Ureter (tissue), 1 donor: ENCODE results near the gene RAPGEF1. TPM values are rescaled to one million over a fixed set of nuclear protein-coding genes. Genes with fewer than 3 reads are reported as not detected.
A peak's percentile ranks its signal among the peaks of the same experiment; 100 is the strongest.
"Not testable (repeated sequence)": the region's sequence is repeated elsewhere in the genome, so short reads cannot be mapped to it uniquely, and the experiment has no call there.

Experiments
- DNase-seq: peaks from one replicate; pipeline ENCODE4 v3.0.0-alpha.2; 2020; ENCODE audit warnings: low spot score
- total RNA-seq: library from RNA; stranded (reverse); gene quantifications from one replicate; pipeline ENCODE4 v1.2.4, GENCODE V29; 2023
- donor health status: DM: yes; HTN: yes; CAD: no.

The RAPGEF1 gene
- total RNA-seq, 1 donor from 2014 or later, result 64.9 TPM

GRCh38 chr9:131728546-131728910 is 11.3 kb downstream of the RAPGEF1 start:
- DNase-seq, result no peak

- no peak for DNase-seq
These were observed 11.9 kb downstream of the RAPGEF1 start for GRCh38 chr9:131727795-131728545.

DNA sequence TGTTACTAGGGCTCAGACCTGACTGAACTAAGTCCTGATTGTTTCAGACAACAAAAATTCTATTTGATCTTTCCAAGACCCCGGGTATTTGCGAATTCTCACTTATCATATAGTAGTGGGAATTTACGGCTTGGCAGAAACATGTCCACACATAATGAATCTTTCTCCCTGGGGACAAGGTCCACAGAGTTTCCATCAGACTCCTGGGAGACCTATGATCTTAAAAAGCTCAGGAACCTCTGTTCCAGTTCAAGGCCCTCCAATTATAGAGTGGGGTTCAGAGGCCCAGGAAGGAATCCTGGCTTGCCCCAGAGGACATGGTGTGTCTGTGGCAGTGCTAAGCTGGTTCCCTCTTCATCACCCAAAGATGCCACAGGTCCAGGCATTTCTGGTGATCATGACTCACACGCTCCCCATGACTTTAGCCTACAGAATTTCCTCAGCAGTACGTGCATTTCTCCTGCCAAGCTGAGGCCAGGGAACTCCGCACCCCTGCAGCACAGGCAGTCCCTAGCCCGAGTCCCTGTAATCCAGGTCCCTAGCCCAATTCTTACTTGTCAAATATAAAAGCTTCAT is 12.6 kb downstream of the RAPGEF1 start:
- no peak for DNase-seq

- DNase-seq, result no peak
These were observed 15.2 kb downstream of the RAPGEF1 start for GRCh38 chr9:131724683-131725082.

GRCh38 chr9:131723632-131724031 is 16.2 kb downstream of the RAPGEF1 start:
- no peak for DNase-seq

DNA sequence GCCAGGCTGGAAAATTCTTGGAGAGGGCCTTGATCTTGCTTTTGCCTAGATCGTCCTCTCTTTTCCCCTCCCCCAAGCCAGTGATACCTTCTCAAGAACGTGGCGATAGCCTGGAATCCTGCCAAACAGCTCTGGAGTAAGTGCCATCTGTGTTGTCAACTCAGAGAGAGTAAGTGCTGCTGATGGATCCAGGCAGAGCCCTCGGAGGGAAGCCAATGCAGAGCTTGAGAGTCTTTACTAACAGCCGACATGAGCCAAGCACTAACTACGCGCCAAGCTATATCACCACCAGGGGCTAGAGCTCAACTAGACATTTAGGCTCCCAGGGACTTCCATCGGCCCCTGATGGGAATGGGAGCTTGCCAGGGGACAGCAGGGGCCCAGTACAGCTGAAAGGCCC is 17.6 kb downstream of the RAPGEF1 start:
- DNase-seq, result no peak

GRCh38 chr9:131721076-131721475 is 18.8 kb downstream of the RAPGEF1 start:
- no peak for DNase-seq

- DNase-seq, result no peak
These were observed 19.5 kb downstream of the RAPGEF1 start for GRCh38 chr9:131720330-131720729.

DNA sequence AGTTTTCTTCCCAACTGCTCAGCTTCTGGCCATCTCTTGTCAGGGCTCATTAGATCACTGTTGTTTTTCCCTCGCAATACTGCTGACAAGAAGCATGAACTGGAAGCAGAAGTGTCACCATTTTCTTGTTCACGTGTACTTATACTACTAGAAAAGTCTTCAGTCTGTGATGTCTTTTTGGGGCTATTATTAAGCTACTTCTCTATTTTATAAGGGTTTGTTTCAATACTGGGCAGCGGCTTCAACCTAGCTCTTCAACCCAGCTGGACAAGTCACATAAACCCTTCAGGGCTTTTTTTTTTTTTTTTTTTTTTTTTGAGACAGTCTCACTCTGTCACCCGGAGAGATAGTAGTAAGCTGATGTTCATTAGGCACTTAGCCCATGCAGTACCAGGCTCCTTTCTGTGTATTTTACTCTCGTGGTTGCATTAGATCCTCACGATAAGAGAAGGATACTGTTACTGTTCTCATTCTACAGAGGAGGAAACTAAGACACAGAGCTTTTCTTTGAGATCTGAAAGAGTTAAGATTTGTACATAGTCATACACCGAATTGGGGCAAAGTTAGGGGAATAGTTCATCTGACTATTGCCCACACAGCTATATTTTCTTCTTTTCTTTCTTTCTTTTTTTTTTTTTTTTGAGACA is 20.5 kb downstream of the RAPGEF1 start:
- DNase-seq, result no peak

DNA sequence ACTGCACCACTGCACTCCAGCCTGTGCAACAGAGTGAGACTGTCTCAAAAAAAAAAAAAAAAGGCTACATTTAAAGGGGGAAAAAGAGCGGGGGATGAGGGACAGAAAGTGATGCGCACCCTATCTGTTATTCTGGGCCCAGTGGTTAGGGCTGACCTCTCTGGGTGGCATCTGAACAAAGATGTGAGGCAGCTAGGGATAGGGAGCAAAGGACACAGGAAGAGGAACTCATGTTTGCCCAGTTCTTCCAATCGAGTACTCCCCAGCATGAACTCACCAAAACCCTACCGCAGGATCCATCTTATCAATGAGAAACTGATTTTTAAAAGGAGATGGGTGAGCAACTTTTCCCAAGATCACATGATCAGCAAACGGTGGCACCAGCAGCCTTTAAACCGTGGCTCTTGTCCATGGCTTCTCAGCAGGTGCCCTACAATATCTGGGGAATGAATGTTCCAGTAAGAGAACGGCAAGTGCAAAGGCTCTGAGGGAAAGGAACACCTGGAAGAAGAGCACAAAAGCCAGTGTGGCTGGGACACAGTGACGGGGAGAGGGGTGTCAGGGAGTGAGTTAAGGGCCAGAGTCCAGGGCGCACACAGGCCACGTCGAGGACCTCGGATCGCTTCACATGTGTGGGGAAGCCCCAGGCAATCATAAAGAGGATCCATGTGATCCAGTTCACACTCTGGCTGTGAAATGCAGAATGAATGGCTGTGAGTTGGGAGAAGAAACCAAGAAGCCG is 22.0 kb downstream of the RAPGEF1 start:
- DNase-seq, result no peak

GRCh38 chr9:131715906-131716305 is 24.0 kb downstream of the RAPGEF1 start:
- DNase-seq, result no peak

DNA sequence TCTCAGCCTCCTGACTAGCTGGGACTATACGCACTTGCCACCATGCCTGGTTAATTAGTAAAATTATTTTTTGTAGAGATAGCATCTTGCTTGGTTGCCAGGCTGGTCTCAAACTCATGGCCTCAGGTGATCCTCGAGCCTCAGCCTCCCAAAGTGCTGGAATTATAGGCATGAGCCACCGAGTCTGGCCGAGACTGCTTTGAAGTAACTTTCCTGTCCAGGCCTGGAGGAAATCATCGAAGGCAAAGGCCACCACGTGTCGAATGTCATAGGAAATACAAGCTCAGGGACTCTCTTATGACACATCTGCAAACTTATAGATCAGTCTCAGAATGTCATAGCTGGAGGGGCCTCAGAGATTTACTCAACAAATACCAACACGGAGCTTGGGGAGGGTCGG is 25.1 kb downstream of the RAPGEF1 start:
- no peak for DNase-seq

- DNase-seq, result peak; percentile 73
These were observed 25.7 kb downstream of the RAPGEF1 start for GRCh38 chr9:131714161-131714646.

GRCh38 chr9:131713016-131713415 is 26.9 kb downstream of the RAPGEF1 start:
- DNase-seq, result no peak

DNA sequence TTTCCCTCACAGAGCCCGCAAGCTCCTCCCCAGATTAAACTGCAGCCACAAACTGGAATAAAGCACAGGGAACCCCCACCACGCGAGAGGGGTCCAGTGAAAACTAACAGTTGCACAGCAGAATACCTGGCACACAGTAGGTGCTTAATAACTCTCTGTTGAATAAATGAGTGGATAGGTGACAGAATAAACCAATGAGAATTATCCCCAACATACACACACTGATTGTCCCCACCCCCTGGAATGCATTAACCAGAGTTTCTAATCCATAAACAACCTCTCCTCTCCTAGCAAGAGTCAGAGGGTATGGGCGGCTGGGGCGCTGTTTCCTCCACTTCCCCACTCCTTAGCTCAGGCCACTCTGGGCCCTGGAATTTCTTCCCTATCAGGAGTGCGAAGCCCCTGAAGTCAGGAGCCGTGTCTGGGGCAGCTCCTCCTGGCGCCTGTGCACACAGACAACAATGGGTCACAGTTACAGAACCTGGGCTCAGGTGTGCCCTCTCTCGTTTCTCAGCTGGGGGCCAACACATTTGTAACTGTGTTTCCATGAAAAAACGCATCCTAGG is 27.6 kb downstream of the RAPGEF1 start:
- DNase-seq, result no peak

- no peak for DNase-seq
These were observed 30.0 kb downstream of the RAPGEF1 start for GRCh38 chr9:131709771-131710431.

- DNase-seq, result not testable (repeated sequence)
These were observed 30.7 kb downstream of the RAPGEF1 start for GRCh38 chr9:131709010-131709770.

- DNase-seq, result no peak
These were observed 31.5 kb downstream of the RAPGEF1 start for GRCh38 chr9:131708226-131709002.

GRCh38 chr9:131707733-131708157 is 32.1 kb downstream of the RAPGEF1 start:
- DNase-seq, result no peak

- DNase-seq, result no peak
These were observed 32.8 kb downstream of the RAPGEF1 start for GRCh38 chr9:131707050-131707449.
